Stimulated activated CD4-positive, alpha-beta T cell treated with anti-CD3 and anti-CD28 coated beads, Interleukin-15, amount 100 ng/mL, for 48 hours (primary cell): ENCODE results near the gene BEGAIN.
A peak's percentile ranks its signal among the peaks of the same experiment; 100 is the strongest.

Experiments used
- DNase-seq, 2 donors: peaks; one replicate each; pipeline ENCODE4 v3.0.0-alpha.2; 2020; ENCODE audit warnings: low read depth in 2 of 2

BEGAIN gene

DNA sequence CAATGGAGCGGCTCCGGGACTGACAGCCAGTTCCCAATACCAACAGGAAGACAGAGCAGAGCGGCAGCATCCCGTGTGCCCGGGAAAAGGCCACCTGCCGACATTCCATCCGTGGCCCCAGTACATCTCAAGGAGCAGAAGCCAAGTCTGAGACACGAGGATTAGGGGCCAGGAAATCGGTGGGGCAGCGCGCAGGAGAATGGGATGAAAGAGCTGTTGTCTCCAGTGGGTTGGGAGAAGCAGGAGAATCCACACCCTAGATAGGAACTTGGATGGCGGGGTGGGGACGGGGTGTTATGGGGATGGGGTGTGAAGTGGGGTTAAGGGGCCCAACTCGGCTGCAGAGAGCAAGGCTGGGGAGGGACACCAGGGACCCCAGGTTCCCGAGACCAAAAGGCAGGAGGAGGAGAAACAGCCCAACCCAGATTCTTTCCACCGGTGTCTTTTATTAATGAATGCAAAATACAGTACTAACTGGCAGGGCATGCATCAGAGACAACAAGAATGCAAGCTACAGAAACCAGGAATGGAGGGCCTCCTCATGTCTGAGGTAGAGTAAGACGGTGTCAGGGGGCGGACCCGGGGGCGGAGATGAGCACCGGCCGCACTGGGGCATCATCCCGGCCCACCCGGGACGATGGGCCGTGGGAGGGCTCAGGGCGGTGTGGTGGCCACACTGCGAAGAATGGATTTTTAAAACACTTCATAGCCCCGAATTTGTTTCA lies 50.3 kb downstream of the BEGAIN start:
- DNase-seq, result no peak

DNA sequence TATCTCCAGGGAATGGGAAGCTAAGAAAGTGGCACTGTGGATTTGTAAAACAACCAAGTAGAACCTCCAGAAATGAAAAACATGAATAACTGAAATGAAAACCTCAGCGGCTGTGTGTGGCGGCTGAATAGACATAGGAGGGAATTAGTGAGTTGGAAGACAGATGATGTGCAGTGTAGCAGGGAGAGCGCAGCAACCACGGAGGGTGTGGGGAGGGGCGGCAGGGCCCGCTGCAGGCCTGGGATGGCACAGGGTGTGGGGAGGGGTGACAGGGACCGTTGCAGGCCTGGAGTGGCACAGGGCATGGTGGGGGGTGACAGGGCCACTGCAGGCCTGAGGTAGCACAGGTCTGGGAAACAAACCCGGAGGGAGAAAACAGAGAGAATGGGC lies 51.1 kb downstream of the BEGAIN start:
- no peak for DNase-seq

DNA sequence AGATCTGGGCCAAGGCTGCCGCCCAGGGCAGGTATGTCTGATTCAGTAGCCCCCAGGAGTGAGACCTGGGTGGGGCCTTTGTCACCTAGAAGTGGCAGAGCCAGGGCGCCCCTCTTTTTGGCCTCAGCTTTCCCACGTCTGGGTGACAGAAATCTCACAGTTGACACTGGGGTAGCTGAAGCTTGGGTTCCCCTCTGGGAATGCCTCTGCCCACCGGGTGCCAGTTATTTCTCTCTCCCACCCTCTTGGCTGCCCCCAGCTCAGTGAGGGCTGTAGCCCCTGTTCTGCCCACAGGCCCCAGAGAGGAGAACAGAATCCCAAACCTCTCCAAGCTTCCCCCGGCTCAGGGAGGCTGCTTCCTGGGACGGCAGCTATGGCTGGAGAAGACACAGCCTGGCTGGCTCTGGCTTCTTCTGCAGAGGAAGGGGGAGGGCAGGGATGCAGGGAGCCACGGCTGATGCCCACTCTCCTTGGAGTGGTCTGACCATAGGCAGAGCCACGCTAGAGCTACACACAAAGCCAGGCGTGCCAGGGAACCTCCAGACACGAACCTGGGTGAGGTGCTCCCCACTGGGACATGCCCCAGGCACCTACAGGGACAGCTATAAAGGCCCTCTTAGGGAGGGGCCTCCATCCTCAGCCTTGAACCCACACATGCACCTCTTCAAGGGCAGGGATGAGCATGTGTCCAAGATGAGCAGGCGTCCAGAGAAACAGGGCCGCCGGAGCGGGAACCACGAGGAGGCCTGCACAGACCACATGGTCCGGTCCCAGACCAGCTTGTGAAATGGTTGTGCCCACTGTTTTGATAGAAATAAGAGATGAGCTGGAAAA lies 51.7 kb downstream of the BEGAIN start:
- DNase-seq, result no peak

DNA sequence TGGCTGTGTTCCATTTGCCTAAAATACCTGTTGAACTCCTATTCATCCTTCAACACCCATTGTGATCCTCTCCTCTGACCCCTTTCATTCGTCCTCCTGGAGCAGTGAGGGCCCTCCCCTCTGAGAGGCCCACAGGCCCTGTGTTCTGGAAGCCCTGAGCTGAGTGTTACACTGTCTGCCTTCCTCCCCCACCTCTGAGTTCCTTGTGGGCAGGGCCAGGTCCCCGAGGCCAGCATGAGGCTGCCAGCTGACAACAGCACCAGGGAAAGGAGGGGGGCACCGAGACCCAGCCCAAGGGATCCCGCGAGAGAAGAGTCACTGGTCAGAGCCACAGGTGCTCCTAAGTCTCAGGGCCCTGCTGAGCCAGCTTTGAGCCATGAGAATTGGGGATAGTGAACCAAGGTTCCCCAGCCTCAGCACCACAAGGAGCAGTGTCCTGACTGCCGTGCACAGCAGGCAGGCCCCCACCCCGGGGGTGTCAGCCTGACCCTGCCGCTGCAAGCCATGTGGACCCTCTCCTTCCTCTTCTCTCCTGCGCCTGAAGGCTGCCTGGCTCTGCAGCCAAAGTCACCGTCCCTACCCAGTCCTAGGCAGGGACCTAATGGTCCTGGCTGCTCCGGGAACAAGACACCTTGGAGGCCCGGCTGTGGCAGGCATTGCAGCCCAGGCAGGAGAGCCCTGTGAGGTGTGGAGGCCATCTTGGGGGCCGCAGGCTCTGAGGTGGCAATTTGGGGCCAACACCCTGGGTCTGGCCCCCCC lies 52.5 kb downstream of the BEGAIN start:
- no peak for DNase-seq

DNA sequence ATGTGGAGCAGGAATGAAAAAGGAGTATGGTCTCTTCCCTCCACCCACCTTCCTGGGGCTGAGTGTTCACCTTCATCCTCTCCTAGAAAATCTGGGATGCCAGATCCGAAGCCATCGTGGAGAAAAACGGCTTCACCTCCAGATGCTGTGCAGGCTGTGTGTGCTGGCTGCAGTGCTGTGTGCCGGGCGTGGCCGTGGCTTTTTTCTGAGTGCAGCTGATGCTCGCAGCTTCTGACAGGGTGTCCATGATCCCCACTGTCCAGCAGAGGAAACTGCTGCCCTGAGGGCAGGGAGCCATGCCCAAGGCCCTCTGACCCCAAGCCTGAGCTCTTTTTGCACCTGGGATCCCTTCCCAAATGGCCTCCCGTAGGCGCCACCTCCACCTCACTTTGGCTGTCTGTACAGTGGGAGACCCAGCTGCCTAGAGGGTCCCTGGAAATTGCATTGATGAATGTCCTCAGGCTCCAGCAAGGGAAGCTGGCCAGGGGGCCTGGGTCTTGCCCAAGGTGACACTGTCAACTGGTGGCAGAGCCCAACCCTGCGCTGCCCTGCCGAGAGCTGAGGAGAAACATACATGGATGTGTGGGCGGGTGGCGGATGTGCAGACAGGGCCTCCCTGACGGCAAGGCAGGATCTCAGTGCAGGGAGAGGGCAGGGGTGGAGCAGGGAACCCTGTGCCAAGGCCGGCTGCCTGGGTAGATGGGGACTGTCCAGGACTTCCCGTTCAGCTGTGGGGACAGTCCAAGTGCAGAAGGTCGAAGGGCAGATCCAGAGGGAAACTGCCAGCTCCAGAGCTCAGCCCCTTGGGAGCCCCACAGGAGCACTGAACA lies 53.3 kb downstream of the BEGAIN start:
- no peak for DNase-seq

DNA sequence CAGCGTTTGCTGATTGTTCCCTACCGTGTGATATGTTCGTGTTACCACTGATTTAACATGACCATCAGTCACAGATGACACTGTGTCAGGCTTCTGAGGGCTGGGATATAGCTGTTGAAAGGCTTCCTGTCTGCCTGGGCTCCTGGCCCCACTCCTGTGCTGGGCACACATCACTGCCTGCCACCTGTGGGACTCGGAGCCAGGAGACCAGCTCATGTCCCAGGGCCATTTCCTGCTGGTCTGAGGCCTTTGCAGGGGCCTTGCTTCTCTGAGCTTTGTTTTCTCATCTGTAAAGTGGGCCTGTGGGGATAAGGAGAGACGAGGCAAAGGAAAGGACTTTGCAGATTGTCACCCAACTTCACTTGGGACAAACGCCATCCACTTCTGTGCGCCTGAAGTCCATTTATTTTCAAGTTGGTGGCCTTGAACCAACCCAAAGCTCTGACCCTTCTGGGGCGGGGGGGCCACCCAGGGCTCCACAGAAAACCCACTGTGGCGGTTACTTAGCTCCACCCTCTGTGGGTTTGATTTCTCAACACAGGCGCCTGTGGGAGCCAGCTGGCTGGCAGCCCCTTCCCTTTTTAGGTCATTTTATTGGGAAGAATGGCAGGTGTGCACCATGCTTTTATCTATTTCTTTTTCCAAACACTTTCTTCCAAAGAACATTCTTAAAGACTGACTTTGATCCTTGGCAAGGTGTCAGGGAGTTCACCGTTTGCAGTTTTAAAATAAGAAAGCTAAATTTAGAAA lies 54.1 kb downstream of the BEGAIN start:
- no peak for DNase-seq

DNA sequence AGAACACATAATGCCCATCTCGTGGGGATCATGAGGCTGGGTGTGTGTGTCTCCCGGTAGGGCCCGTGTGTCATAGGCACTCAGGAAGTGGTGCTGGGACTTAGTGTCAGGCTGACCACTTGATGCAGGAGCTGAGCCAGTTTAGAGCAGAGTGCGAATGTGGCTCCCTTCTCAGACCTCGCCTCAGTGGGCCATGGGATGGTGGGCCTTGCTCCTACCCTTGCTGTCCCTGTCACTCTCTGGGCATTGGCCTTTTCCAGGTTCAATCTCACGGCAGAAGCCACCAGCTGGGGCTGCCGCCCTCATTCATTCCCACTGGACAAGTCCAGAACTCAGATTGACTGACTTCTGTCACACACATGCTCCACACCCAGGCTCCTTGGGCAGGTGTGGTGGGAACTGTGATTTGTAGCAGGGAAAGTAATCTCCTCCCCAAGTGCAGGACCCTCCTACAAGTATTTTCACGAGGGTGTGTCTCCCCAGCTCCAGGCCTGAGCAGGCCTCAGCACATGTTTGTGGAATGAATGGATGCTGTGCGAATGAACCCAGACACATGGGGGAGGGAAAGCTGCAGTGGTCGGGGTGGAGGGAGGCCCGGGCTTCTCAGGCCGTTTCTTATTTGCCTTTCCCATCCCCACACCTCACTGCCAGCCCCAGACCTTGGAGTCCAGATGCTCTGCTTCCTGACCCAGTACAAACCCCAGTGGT lies 54.9 kb downstream of the BEGAIN start:
- no peak for DNase-seq

DNA sequence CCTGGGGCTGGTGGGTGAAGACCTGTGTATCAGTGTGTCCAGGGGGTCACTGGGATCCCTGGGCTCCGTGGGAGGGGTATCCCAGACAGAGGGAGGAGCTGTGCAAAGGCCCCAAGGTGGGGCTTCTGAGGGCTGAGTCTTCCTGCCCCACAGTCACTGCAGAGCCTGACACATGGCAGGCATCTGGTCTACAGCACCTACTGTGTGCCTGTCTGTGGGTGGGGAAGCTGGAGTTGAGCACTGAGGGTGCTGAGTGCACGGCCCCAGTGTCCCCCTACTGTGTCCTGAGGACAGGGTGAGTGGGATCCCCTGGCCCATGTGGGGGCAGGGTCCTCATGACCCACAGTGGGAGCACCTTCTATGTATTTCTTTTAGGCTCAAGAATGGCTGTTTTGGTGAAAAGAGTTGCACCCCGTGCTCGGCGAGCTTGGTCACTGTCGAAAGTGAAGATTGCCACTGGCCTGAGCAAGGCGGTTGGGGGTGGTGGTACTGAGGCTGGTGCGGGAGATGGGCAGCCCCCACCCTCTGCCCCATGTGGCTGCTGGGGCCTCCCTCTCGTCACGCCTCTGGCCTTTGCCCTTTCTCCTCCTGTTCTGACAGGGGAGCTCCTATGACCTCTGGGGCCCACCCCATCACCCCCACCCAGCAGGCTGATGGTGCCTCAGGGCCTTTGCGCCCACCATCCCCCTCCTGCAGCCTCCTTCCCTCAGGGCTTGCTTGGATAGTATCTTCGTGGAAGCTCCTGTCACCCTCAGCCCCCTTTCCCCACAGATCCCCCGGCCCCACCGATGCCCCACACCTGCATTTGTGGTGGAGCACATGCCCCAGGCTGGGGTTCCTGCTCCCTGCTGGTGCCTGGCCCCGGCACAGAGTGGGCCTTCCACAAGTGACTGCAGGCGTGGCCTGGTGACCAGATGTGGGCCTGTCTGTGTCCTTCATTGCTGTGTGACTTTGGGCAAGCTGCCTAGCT lies 55.8 kb downstream of the BEGAIN start:
- no peak for DNase-seq

DNA sequence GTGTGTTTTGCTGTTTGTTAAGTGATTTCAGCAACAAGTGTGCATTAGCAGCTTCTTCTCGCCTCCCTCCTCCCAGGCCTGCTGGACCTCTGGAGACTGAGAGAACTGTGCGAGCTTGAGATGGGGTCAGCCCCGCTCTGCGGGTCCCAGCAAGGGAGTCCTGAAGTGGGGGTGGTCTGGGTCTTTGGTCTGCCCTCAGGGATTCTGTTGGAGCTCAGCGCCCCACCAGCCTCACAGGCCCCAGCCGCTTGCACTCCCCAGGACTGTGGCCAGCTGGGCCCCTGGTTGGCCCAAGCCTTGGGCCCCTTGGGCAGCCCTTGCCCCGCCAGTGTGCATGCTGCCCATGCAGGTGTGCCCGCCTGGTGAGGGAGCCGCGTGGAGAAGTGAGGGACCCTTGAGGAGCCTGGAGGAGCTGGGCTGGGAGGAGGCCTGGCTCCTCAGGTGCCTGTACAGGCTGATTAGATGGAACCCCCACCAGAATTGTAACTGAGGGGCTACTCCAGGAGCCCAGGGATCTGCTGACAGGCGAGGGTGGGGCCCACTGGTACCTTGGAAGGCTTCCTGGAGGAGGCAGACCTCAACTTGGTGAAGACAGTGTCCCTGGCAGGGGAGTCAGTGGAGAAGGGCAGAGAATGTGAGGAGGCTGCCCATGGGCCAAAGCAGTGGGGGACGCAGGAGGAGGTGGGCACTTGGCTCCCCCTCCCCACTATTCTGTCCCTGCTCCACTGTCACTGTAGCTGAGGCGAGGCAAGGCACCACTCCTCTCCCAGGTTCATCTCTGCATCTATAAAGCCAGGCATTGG lies 56.7 kb downstream of the BEGAIN start:
- DNase-seq, result no peak

DNA sequence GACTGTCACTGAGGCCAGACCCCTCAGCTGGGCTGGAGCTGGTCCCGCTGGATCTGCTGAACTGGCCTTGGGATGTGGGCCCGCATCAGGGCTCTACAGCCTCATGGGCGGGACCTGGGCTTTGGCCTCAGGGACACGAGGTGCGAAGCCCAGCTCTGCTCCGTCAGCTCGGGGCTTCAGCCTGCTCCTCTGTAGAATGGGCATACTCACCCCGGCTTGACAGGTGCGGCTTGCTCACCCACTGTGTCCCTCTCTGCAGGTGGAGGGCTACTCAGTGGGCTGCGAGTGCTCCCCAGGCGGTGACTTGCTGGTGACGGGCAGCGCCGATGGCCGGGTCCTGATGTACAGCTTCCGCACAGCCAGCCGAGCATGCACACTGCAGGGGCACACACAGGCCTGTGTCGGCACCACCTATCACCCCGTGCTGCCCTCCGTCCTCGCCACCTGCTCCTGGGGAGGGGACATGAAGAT lies 57.6 kb downstream of the BEGAIN start:
- DNase-seq, result no peak

DNA sequence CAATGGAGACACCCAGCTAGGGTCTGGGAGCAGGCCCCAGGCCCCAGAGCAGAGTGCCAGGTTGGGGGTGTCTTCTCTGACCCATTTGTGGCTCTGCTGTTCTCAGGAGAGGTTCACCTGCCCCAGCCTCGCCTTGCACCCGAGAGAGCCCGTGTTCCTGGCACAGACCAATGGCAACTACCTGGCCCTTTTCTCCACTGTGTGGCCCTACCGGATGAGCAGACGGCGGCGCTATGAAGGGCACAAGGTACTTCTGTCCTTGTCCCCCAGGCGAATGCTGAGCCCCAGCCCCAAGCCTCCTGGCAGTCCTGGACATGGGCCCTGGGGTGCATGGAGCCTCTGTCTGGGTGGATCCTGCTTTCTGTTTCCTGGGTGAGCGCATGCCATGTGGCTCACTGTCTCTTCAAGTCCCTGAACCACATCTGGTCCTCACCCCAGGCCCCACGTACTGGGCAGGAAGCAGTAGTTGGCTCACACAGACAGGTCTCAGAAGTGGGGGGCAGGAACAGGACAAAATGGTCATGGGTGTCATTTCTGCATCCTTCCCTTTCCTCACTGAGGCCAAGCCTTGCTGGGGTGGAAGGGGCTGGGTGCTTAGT lies 58.2 kb downstream of the BEGAIN start:
- no peak for DNase-seq

DNA sequence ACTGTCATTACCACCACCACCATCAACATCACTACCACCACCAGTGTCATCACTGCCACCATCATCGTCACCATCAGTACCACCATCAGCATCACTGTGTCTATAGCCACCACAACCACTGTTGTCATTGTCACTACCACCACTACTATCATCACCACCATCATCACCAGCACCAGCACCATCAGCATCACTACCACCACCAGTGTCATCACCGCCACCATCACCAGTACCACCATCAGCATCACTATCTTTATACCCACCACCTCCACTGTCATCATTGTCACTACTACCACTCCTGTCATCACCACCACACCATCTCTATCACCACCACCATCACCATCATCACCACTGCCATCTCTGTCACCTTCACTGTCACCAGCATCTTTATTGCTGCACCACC lies 60.6 kb downstream of the BEGAIN start:
- DNase-seq, result no peak

DNA sequence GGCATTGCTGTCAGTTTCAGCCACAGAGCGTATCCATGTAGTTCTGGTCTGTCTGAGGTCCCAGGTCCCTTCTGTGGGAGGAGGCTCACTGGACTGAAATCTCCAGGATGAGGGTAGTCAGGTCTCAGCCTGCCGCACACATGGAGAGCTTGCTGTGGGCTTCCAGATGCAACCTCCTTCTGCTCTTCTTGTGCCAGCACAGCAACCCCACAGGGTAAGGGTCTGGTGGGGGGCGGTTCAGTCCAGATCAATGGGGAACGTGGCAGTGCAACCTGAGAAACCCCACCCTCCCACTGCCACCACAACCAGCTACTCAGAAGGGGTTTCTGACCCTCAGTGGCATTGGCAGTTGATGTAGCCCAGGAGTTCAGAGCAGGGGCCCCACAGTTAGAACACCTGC lies 61.2 kb downstream of the BEGAIN start:
- no peak for DNase-seq

DNA sequence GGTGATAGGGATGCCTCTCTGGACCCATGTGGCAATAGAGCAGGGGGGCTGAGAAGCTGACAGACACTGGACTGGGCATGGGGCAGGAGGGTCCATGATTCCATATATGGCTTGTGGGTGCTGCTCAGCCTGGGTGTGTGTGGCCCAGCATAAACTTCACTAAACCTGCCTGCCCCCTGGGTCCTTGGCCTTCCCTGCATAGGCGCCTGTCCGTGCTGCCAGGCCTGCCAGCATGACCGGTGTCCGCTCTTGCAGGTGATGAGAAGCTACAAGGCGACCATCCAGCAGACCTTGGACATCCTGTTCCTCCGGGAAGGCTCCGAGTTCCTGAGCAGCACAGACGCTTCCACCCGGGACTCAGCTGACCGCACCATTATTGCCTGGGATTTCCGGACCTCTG lies 61.6 kb downstream of the BEGAIN start:
- DNase-seq, result no peak

DNA sequence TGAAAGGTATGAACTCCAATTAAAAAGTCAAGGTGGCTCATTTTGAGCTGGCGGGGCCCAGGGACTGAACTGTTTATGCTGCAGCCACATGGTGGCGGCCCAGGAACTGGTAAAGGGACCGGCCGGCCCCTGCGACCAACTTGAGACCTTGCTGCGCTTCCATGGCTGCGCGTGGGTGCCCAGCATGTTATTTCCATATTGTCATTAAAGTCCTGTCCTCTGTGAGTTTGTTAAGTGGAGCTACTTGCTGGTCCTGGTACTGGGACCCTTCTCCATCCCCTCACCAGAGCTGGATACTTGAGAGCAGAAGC lies 62.3 kb downstream of the BEGAIN start:
- peak in 1 of 2 donors; percentile 31 for DNase-seq

DNA sequence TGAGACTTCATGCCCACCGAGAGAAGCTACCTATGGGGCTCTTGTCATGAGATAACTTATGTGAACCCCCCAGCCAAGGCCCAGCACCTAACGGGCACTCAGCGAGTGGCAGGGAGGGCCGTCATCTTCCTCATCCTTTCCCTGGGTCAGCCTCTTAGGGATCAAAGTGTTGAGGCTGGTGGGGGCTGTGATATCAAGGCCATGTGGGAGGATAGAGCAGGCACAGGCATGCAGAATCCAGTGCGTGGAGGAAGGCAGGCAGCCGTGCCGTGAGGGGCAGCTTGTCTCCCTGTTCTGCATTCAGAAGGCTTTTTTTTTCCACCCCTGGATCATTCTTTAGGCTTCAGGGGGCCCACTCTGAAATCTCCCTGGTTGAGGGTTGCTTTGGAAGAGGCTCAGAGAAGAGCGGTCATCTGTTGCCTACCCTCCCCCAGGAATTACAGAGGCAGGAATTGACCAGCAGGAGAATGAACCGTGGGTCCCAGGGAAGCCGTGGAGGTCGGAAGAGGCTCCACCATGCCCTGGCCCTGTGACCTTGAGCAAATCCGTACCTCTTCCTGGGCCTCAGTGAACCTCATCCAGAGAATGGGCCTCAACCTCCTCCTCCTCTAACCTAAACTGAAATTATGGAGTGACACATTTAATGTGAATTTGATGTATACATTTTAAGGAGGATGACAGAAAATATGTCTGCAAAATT lies 62.8 kb downstream of the BEGAIN start:
- no peak for DNase-seq

DNA sequence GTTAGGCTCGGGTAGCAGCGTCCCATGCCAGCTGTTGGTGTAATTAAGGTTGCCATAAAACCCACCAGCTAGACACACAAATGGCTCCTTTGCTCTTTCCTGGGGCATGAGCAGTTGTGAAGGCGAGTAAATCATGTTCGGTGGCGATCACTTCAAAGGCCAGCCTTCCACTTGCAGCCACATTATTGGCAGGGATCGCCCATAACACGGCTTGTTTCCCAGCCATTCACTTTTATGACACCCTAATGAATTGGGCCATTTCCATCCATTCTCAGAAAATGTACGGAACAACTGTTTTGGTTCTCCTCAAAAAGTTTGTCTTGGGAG lies 63.4 kb downstream of the BEGAIN start:
- DNase-seq, result no peak
